Smooth muscle cell (in vitro differentiated cells): Measurements from ENCODE around the gene CCR5AS.
"Not testable (repeated sequence)": the region's sequence is repeated elsewhere in the genome, so short reads cannot be mapped to it uniquely, and the experiment has no call there.

ENCODE experiments used
- DNase-seq: peaks from one replicate; lab custom pipeline; 2025; ENCODE audit not compliant: unreplicated experiment; lab: John Stamatoyannopoulos, UW
- H2AFZ ChIP-seq: fragments of 200-600 bp; sonication (generic); 2 replicates; pipeline ENCODE4 v1.6.0; 2016; ENCODE audit warnings: antibody characterized with exemption, low read depth, mild to moderate bottlenecking
- H3F3A ChIP-seq: fragments of 200-600 bp; sonication (generic); 2 replicates; pipeline ENCODE4 v1.6.0; 2017; ENCODE audit warnings: antibody characterized with exemption, low read depth
- H3K27ac ChIP-seq: fragments of 200-600 bp; sonication (generic); 2 replicates; pipeline ENCODE4 v1.5.1; 2016; ENCODE audit warnings: low read depth, mild to moderate bottlenecking
- H3K27me3 ChIP-seq: fragments of 200-600 bp; sonication (generic); 2 replicates; pipeline ENCODE4 v1.6.1; 2016; ENCODE audit warnings: low read depth, mild to moderate bottlenecking
- H3K36me3 ChIP-seq: fragments of 200-600 bp; sonication (generic); 2 replicates; pipeline ENCODE4 v1.5.1; 2016; ENCODE audit warnings: low read depth
- H3K4me1 ChIP-seq: fragments of 200-600 bp; sonication (generic); 2 replicates; pipeline ENCODE4 v1.5.1; 2016; ENCODE audit warnings: low read depth
- H3K4me2 ChIP-seq: fragments of 200-600 bp; sonication (generic); 2 replicates; pipeline ENCODE4 v1.6.0; 2016; ENCODE audit warnings: mild to moderate bottlenecking
- H3K4me3 ChIP-seq: fragments of 200-600 bp; sonication (generic); 2 replicates; pipeline ENCODE4 v1.5.1; 2016; ENCODE audit warnings: mild to moderate bottlenecking
- H3K79me2 ChIP-seq: fragments of 200-600 bp; sonication (generic); 2 replicates; pipeline ENCODE4 v1.6.0; 2016; ENCODE audit warnings: low read depth, mild to moderate bottlenecking
- H3K9ac ChIP-seq: fragments of 200-600 bp; sonication (generic); 2 replicates; pipeline ENCODE4 v1.6.0; 2016; ENCODE audit warnings: low read depth
- H3K9me3 ChIP-seq: fragments of 200-600 bp; sonication (generic); replicated peaks from 2 replicates; pipeline ENCODE4 v1.5.1; 2016; ENCODE audit warnings: low read depth
- H4K20me1 ChIP-seq: fragments of 200-600 bp; sonication (generic); 2 replicates; pipeline ENCODE4 v1.6.0; 2016; ENCODE audit warnings: low read depth
- WGBS: methylation state at CpG from one replicate; pipeline ENCODE4 v1.1.7; 2016; ENCODE audit warnings: low lambda C conversion rate; 5-methylcytosine and 5-hydroxymethylcytosine counted together
- TF ChIP-seq, protein P1 (sequence below): fragments of 200-600 bp; sonication (generic); IDR thresholded peaks from 2 replicates; pipeline ENCODE4 v1.5.1; 2017; ENCODE audit warnings: borderline replicate concordance, mild to moderate bottlenecking, antibody characterized with exemption; ENCODE audit not compliant: insufficient read depth, poor library complexity, severe bottlenecking

CCR5AS gene

DNA sequence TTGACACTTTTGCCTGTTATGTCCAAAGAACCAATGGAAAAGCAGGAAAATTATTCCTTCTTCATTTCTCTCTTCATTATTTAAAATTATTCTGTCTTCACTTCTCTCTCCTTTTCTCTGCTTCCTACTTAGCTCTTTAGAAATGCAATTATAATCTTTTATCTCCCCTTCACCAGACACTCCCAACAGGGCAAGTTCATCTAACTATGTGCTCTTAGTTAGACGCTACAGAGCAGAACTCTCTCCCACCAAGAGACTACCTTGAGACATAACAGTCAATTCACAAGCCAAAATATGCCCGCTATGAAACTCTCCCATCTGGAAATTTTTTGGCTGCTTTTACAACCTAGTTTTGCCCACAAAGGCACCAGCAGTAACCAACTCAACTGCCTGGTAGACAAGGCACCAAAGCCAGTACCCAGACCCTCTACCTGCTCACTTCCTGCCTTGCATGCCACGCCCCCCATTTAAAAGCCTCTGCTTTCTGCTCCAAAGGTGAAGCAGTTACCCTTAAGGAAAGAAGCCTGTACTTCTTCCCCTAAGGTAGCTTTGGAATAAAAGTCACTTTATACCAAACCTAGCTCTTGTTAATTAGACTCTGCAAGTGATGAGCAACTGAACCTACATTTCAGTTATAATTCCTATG is 28.3 kb upstream of the CCR5AS start:
- 92% methylated on average over 3 of the region's 3 CpGs for WGBS
- DNase-seq = no peak
- Histone ChIP-seq H3K79me2 (no peaks in the 10 kb centered on the region), H3K4me3 (no peak overlapping the region), H2AFZ (no peak overlapping the region), H3K9ac (no peak overlapping the region), H4K20me1 (no peaks in the 10 kb centered on the region), H3K27ac (no peak overlapping the region), H3K4me1 (no peaks in the 10 kb centered on the region), H3F3A (no peaks in the 10 kb centered on the region), H3K4me2 (no peak overlapping the region), H3K9me3 (no peaks in the 10 kb centered on the region), H3K27me3 (peaks cover 3% of the 10 kb centered on the region), H3K36me3 (no peaks in the 10 kb centered on the region)
- TF ChIP-seq, protein P1, sequence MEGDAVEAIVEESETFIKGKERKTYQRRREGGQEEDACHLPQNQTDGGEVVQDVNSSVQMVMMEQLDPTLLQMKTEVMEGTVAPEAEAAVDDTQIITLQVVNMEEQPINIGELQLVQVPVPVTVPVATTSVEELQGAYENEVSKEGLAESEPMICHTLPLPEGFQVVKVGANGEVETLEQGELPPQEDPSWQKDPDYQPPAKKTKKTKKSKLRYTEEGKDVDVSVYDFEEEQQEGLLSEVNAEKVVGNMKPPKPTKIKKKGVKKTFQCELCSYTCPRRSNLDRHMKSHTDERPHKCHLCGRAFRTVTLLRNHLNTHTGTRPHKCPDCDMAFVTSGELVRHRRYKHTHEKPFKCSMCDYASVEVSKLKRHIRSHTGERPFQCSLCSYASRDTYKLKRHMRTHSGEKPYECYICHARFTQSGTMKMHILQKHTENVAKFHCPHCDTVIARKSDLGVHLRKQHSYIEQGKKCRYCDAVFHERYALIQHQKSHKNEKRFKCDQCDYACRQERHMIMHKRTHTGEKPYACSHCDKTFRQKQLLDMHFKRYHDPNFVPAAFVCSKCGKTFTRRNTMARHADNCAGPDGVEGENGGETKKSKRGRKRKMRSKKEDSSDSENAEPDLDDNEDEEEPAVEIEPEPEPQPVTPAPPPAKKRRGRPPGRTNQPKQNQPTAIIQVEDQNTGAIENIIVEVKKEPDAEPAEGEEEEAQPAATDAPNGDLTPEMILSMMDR = no peak

DNA sequence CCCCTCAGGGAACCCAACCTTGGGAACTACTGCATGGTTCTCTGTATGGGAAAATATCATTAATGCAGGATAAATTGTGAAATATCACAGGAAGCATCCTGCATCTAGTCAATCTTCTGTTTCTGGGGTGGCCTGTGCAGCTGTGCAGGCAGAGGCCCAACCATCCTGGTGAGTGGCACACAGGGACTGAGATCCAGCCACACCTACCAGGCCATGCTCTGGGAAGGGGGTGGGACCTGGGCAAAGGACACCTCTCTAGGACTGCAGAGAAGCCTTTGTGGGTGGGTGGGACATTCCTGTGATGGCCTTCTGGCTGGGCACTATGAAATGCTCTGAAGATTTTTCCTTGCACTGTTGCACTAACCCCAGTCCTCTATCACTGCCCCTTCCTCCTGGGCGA is 27.0 kb upstream of the CCR5AS start:
- Histone ChIP-seq H3K36me3 (no peaks in the 10 kb centered on the region), H4K20me1 (no peaks in the 10 kb centered on the region), H3K4me3 (no peak overlapping the region), H3F3A (no peaks in the 10 kb centered on the region), H3K27me3 (peaks cover 3% of the 10 kb centered on the region), H3K79me2 (no peaks in the 10 kb centered on the region), H2AFZ (no peak overlapping the region), H3K9me3 (no peaks in the 10 kb centered on the region), H3K4me1 (no peaks in the 10 kb centered on the region), H3K4me2 (no peak overlapping the region), H3K9ac (no peak overlapping the region), H3K27ac (no peak overlapping the region)
- TF ChIP-seq, protein P1 = no peak
- WGBS = 95% methylated on average over 1 of the region's 1 CpG
- no peak for DNase-seq

DNA sequence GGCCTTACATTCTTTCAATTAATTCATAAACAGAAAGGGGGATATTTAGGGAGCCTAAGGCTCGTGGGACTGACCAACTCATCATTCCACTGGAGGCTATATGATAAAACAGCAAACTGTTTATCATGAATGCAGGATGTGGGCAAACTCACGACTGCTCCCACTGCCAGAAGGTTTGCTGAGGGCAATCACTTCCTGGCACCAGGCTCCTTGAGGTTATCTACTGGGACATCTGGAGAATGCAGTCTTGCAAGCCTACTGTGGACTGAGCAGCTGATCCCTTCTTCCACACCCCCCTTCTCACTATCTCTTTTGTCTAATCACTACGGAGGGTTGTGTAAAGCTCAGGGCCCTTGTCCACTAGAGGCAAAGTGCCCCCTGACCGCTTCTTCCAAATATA is 26.3 kb upstream of the CCR5AS start:
- H2AFZ ChIP-seq, H3K4me3 ChIP-seq, H3K79me2 ChIP-seq, H3K27ac ChIP-seq, H3K36me3 ChIP-seq, H3K4me1 ChIP-seq, H4K20me1 ChIP-seq, DNase-seq, H3K9ac ChIP-seq, H3F3A ChIP-seq, H3K4me2 ChIP-seq, H3K9me3 ChIP-seq, H3K27me3 ChIP-seq: not testable (repeated sequence)
- WGBS = 52% methylated on average over 4 of the region's 4 CpGs

DNA sequence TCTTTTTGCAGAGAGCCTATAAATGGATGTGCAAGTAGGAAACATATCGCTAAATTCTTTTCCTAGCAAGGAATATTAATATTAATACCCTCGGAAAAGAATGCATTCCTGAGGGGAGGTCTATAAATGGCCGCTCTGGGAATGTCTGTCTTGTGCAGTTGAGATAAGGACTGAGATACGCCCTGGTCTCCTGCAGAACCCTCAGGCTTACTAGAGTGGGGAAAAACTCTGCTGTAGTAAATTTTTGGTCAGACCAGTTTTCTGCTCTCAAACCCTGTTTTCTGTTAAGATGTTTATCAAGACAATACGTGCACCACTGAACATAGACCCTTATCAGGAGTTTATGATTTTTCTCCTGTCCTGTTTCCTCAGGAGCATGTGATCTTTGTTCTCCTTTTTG is 25.0 kb upstream of the CCR5AS start:
- H3K4me2 ChIP-seq, H3F3A ChIP-seq, H3K9me3 ChIP-seq, H2AFZ ChIP-seq, H3K27me3 ChIP-seq, H4K20me1 ChIP-seq, DNase-seq, H3K4me1 ChIP-seq, H3K36me3 ChIP-seq, H3K4me3 ChIP-seq, H3K9ac ChIP-seq, H3K27ac ChIP-seq, H3K79me2 ChIP-seq: not testable (repeated sequence)
- WGBS = 87% methylated on average over 5 of the region's 5 CpGs

DNA sequence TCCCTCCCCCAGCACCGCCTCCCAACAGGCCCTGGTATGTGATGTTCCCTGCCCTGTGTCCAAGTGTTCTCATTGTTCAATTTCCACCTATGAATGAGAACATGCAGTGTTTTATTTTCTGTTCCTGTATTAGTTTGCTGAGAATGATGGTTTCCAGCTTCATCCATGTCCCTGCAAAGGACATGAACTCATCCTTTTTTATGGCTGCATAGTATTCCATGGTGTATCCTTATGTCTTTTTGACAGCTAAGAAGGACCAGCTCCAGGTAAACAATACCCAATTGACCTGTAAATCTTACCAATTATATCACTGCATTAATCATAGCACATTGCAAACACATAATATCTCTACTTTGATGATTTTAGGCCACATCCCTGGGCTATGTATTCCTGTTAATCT is 24.0 kb upstream of the CCR5AS start:
- 96% methylated on average over 1 of the region's 1 CpG for WGBS
- H3K27me3 ChIP-seq, H3K27ac ChIP-seq, H3K9ac ChIP-seq, H3K9me3 ChIP-seq, H3K79me2 ChIP-seq, DNase-seq, H3K4me1 ChIP-seq, H4K20me1 ChIP-seq, H2AFZ ChIP-seq, H3K4me3 ChIP-seq, H3K36me3 ChIP-seq, H3F3A ChIP-seq, H3K4me2 ChIP-seq: not testable (repeated sequence)
